GM23338 (cell line): ENCODE results near the gene CTNNA2. TPM values are rescaled to one million over a fixed set of nuclear protein-coding genes. Genes with fewer than 3 reads are reported as not detected.

Experiments
- ATAC-seq: fragments of 200-7000 bp; cut with Tn5 transposase; 3 replicates; pipeline ENCODE4 v1.9.1; 2020
- DNase-seq: peaks from one replicate; pipeline ENCODE4 v3.0.0-alpha.2; 2015; ENCODE audit warnings: low spot score
- H2AFZ ChIP-seq: fragments of 200-600 bp; sonication (generic); 2 replicates; pipeline ENCODE4 v1.8.0; 2016; ENCODE audit warnings: antibody characterized with exemption, mild to moderate bottlenecking, moderate library complexity
- H3F3A ChIP-seq: fragments of 200-600 bp; sonication (generic); replicated peaks from 2 replicates; pipeline ENCODE4 v1.8.0; 2017; ENCODE audit warnings: antibody characterized with exemption, mixed run types, low read depth
- H3K27ac ChIP-seq: fragments of 200-600 bp; sonication (generic); 2 replicates; pipeline ENCODE4 v1.6.1; 2016; ENCODE audit warnings: low read depth
- H3K27me3 ChIP-seq: fragments of 200-600 bp; sonication (generic); 2 replicates; pipeline ENCODE4 v1.8.0; 2016; ENCODE audit warnings: mild to moderate bottlenecking, mixed run types, moderate library complexity; ENCODE audit not compliant: insufficient read depth
- H3K36me3 ChIP-seq: fragments of 200-600 bp; sonication (generic); 2 replicates; pipeline ENCODE4 v1.8.0; 2016; ENCODE audit warnings: mild to moderate bottlenecking; ENCODE audit not compliant: insufficient read depth
- H3K4me1 ChIP-seq: fragments of 200-600 bp; sonication (generic); 2 replicates; pipeline ENCODE4 v1.8.0; 2016; ENCODE audit warnings: mild to moderate bottlenecking, moderate library complexity; ENCODE audit not compliant: insufficient read depth
- H3K4me2 ChIP-seq: fragments of 200-600 bp; sonication (generic); 2 replicates; pipeline ENCODE4 v1.7.1; 2017; ENCODE audit warnings: mixed run types
- H3K4me3 ChIP-seq: fragments of 200-600 bp; sonication (generic); 2 replicates; pipeline ENCODE4 v1.6.1; 2016; ENCODE audit warnings: mixed run types
- H3K79me2 ChIP-seq: fragments of 200-600 bp; sonication (generic); replicated peaks from 2 replicates; pipeline ENCODE4 v1.8.0; 2017; ENCODE audit warnings: mild to moderate bottlenecking; ENCODE audit not compliant: insufficient read depth
- H3K9me2 ChIP-seq: fragments of 200-600 bp; sonication (generic); 2 replicates; pipeline ENCODE4 v1.8.0; 2017; ENCODE audit not compliant: insufficient read depth
- H4K20me1 ChIP-seq: fragments of 200-600 bp; sonication (generic); replicated peaks from 2 replicates; pipeline ENCODE4 v1.8.0; 2017; ENCODE audit warnings: mild to moderate bottlenecking; ENCODE audit not compliant: insufficient read depth
- H3K27ac Mint-ChIP-seq: 2 replicates; pipeline ENCODE4 v1.8.0; 2020; ENCODE audit warnings: inconsistent platforms, mild to moderate bottlenecking, moderate library complexity, mixed read lengths
- H3K27me3 Mint-ChIP-seq: 3 replicates; pipeline ENCODE4 v1.8.0; 2022; ENCODE audit warnings: low read depth, mild to moderate bottlenecking, moderate library complexity, mixed read lengths, inconsistent platforms; ENCODE audit not compliant: insufficient read depth, poor library complexity
- H3K36me3 Mint-ChIP-seq: 3 replicates; pipeline ENCODE4 v1.8.0; 2021; ENCODE audit warnings: low read depth, mild to moderate bottlenecking, inconsistent platforms, moderate library complexity, mixed read lengths
- H3K4me1 Mint-ChIP-seq: 3 replicates; pipeline ENCODE4 v1.8.0; 2020; ENCODE audit warnings: mild to moderate bottlenecking, inconsistent platforms, mixed read lengths
- H3K4me3 Mint-ChIP-seq: 3 replicates; pipeline ENCODE4 v1.8.0; 2021; ENCODE audit warnings: moderate library complexity, mild to moderate bottlenecking, inconsistent platforms, mixed read lengths
- H3K9me3 Mint-ChIP-seq: 3 replicates; pipeline ENCODE4 v1.8.0; 2020; ENCODE audit warnings: moderate library complexity, mild to moderate bottlenecking, inconsistent platforms, mixed read lengths
- CREB1 ChIP-seq: fragments of 250-450 bp; sonication (Bioruptor Pico); IDR thresholded peaks from 2 replicates; pipeline ENCODE4 v1.5.0; 2020; ENCODE audit warnings: low read depth, mild to moderate bottlenecking, moderate library complexity
- CTCF ChIP-seq, 2 experiments: fragments of 200-600 bp in 1 of 2; sonication (generic) in 1 of 2; conservative IDR thresholded peaks; 2 replicates each; pipeline versions ENCODE4 v1.5.1 to v1.6.1; 2016 to 2017; ENCODE audit warnings: antibody characterized with exemption in 2 of 2, low read depth in 2 of 2, mild to moderate bottlenecking in 2 of 2, moderate library complexity in 1 of 2
- EZH2 ChIP-seq: fragments of 200-600 bp; sonication (generic); IDR thresholded peaks from one replicate; pipeline ENCODE4 v1.8.0; 2017; ENCODE audit warnings: antibody characterized with exemption, mild to moderate bottlenecking, low read depth; ENCODE audit not compliant: unreplicated experiment
- EZH2phosphoT487 ChIP-seq: fragments of 200-600 bp; sonication (generic); IDR thresholded peaks from one replicate; pipeline ENCODE4 v1.8.1; 2018; ENCODE audit warnings: antibody characterized with exemption; ENCODE audit not compliant: unreplicated experiment
- JUNB ChIP-seq: IDR thresholded peaks from one replicate; pipeline ENCODE4 v1.6.1; 2016; ENCODE audit warnings: antibody characterized with exemption; ENCODE audit not compliant: unreplicated experiment
- NANOG ChIP-seq: IDR thresholded peaks from 2 replicates; pipeline ENCODE4 v1.6.1; 2016; ENCODE audit warnings: antibody characterized with exemption, borderline replicate concordance
- POLR2AphosphoS5 ChIP-seq: IDR thresholded peaks from 2 replicates; pipeline ENCODE4 v1.6.1; 2016; ENCODE audit warnings: antibody characterized with exemption, low read depth
- STAT1 ChIP-seq: IDR thresholded peaks from one replicate; pipeline ENCODE4 v1.6.1; 2016; ENCODE audit warnings: antibody characterized with exemption; ENCODE audit not compliant: unreplicated experiment
- ZNF114 ChIP-seq: fragments of 250-450 bp; sonication (Bioruptor Pico); IDR thresholded peaks from 2 replicates; pipeline ENCODE4 v1.5.0; 2020; ENCODE audit warnings: mild to moderate bottlenecking, moderate library complexity
- ZNF331 ChIP-seq: fragments of 250-450 bp; sonication (Bioruptor Pico); IDR thresholded peaks from 2 replicates; pipeline ENCODE4 v1.5.0; 2020; ENCODE audit warnings: low read depth, mild to moderate bottlenecking, moderate library complexity
- ZNF462 ChIP-seq: fragments of 250-450 bp; sonication (Bioruptor Pico); IDR thresholded peaks from 2 replicates; pipeline ENCODE4 v1.5.0; 2020; ENCODE audit warnings: mild to moderate bottlenecking, moderate library complexity
- polyA plus RNA-seq: library from polyadenylated mRNA; unstranded; fragments of >200 nt; fragmentation: Nextera tagmentation; extraction: Ambion mirVana; gene quantifications from 2 replicates; pipeline ENCODE4 v1.2.1, GENCODE V29; 2016
- total RNA-seq: library from RNA; depleted of rRNA; stranded (reverse); fragments of >200 nt; shearing (Covaris generic); gene quantifications from 2 replicates; pipeline ENCODE4 v1.2.3, GENCODE V29; 2014
- TF ChIP-seq, protein P1 (sequence below): IDR thresholded peaks from one replicate; pipeline ENCODE4 v1.6.1; 2018; ENCODE audit warnings: antibody characterized with exemption; ENCODE audit not compliant: unreplicated experiment
- TF ChIP-seq, protein P2 (sequence below): IDR thresholded peaks from 2 replicates; pipeline ENCODE4 v1.6.1; 2016; ENCODE audit warnings: antibody characterized with exemption

The CTNNA2 gene
- total and polyA plus RNA-seq, 2 experiments from 2014 or later: 6.4 to 15.6 TPM

GRCh38 chr2:79798776-79799175 is 285.9 kb downstream of the CTNNA2 start:
- no peak overlapping the region for H3K27ac Mint-ChIP-seq
- no peak overlapping the region for H3K4me2 ChIP-seq
- no peaks in the 10 kb centered on the region for H3F3A ChIP-seq
- H3K36me3 ChIP-seq: peaks cover 7% of the 10 kb centered on the region; the same call in 1 of the 2 replicates
- no peak overlapping the region for H3K4me3 Mint-ChIP-seq
- peaks cover 19% of the 10 kb centered on the region for H3K4me1 Mint-ChIP-seq
- 0 out of 2 replicates have a peak, but pooled peaks cover 6% of the 10 kb centered on the region for H3K9me2 ChIP-seq
- no peak overlapping the region for H3K4me3 ChIP-seq
- peaks cover 13% of the 10 kb centered on the region for H3K9me3 Mint-ChIP-seq
- no peak overlapping the region for H3K27ac ChIP-seq
- H2AFZ ChIP-seq: no peak overlapping the region
- TF ChIP-seq CREB1: no peak
- no peak for TF ChIP-seq NANOG
- TF ChIP-seq, protein P1, sequence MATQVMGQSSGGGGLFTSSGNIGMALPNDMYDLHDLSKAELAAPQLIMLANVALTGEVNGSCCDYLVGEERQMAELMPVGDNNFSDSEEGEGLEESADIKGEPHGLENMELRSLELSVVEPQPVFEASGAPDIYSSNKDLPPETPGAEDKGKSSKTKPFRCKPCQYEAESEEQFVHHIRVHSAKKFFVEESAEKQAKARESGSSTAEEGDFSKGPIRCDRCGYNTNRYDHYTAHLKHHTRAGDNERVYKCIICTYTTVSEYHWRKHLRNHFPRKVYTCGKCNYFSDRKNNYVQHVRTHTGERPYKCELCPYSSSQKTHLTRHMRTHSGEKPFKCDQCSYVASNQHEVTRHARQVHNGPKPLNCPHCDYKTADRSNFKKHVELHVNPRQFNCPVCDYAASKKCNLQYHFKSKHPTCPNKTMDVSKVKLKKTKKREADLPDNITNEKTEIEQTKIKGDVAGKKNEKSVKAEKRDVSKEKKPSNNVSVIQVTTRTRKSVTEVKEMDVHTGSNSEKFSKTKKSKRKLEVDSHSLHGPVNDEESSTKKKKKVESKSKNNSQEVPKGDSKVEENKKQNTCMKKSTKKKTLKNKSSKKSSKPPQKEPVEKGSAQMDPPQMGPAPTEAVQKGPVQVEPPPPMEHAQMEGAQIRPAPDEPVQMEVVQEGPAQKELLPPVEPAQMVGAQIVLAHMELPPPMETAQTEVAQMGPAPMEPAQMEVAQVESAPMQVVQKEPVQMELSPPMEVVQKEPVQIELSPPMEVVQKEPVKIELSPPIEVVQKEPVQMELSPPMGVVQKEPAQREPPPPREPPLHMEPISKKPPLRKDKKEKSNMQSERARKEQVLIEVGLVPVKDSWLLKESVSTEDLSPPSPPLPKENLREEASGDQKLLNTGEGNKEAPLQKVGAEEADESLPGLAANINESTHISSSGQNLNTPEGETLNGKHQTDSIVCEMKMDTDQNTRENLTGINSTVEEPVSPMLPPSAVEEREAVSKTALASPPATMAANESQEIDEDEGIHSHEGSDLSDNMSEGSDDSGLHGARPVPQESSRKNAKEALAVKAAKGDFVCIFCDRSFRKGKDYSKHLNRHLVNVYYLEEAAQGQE: no peak
- no peak for TF ChIP-seq ZNF462 (CRISPR knock-in tag)
- no peak for TF ChIP-seq ZNF331 (CRISPR knock-in tag)
- TF ChIP-seq ZNF114 (CRISPR knock-in tag): no peak
- no peak for TF ChIP-seq JUNB
- TF ChIP-seq EZH2phosphoT487: no peak
- no peak for TF ChIP-seq CTCF (conservative IDR thresholded peaks at IDR 0.05; ENCODE audit: low read depth in 2 of 2)
- TF ChIP-seq POLR2AphosphoS5: no peak
- no peak for TF ChIP-seq STAT1
- TF ChIP-seq EZH2: no peak
- TF ChIP-seq, protein P2, sequence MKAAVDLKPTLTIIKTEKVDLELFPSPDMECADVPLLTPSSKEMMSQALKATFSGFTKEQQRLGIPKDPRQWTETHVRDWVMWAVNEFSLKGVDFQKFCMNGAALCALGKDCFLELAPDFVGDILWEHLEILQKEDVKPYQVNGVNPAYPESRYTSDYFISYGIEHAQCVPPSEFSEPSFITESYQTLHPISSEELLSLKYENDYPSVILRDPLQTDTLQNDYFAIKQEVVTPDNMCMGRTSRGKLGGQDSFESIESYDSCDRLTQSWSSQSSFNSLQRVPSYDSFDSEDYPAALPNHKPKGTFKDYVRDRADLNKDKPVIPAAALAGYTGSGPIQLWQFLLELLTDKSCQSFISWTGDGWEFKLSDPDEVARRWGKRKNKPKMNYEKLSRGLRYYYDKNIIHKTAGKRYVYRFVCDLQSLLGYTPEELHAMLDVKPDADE: no peak
- H4K20me1 ChIP-seq: no peaks in the 10 kb centered on the region
- H3K79me2 ChIP-seq: no peaks in the 10 kb centered on the region
- H3K27me3 Mint-ChIP-seq: peaks cover 2% of the 10 kb centered on the region
- no peak for ATAC-seq
- no peak for DNase-seq
- peaks cover 23% of the 10 kb centered on the region for H3K4me1 ChIP-seq
- peaks cover 18% of the 10 kb centered on the region; the same call in 2 of the 3 replicates for H3K36me3 Mint-ChIP-seq
- H3K27me3 ChIP-seq: no peaks in the 10 kb centered on the region
